Activated naive CD4-positive, alpha-beta T cell treated with anti-CD3 and anti-CD28 coated beads, Interleukin-2, amount 50 U/mL, for 72 hours (primary cell): ENCODE data around the gene RNF150. TPM values are rescaled to one million over a fixed set of nuclear protein-coding genes. Genes with fewer than 3 reads are reported as not detected.
"Not testable (repeated sequence)": the region's sequence is repeated elsewhere in the genome, so short reads cannot be mapped to it uniquely, and the experiment has no call there.

Experiments used
- ATAC-seq, 2 donors: fragments of 150-1000 bp; cut with Tn5 transposase; 2 replicates each; pipeline ENCODE4 v1.10.0; 2021; ENCODE audit warnings: mild to moderate bottlenecking in 2 of 2, moderate library complexity in 2 of 2
- DNase-seq, 2 donors: peaks; one replicate each; pipeline ENCODE4 v3.0.0; 2021 to 2022; ENCODE audit warnings: low spot score in 2 of 2
- H3K27ac Mint-ChIP-seq, 2 donors: one replicate each; pipeline ENCODE4 v1.8.0; 2022; ENCODE audit warnings: mild to moderate bottlenecking in 2 of 2, mixed read lengths in 2 of 2
- H3K36me3 Mint-ChIP-seq, 2 donors: one replicate each; pipeline ENCODE4 v1.8.0; 2022; ENCODE audit warnings: mixed read lengths in 2 of 2
- H3K9me3 Mint-ChIP-seq, 2 donors: one replicate each; pipeline ENCODE4 v1.8.0; 2022; ENCODE audit warnings: mixed read lengths in 2 of 2
- total RNA-seq, 2 donors: library from RNA; stranded (reverse); gene quantifications; one replicate each; pipeline ENCODE4 v1.2.3, GENCODE V29; 2022

Gene RNF150
- total RNA-seq, result under 1 TPM in 1 of 2 donors, not detected in 1; 0.08 TPM

DNA sequence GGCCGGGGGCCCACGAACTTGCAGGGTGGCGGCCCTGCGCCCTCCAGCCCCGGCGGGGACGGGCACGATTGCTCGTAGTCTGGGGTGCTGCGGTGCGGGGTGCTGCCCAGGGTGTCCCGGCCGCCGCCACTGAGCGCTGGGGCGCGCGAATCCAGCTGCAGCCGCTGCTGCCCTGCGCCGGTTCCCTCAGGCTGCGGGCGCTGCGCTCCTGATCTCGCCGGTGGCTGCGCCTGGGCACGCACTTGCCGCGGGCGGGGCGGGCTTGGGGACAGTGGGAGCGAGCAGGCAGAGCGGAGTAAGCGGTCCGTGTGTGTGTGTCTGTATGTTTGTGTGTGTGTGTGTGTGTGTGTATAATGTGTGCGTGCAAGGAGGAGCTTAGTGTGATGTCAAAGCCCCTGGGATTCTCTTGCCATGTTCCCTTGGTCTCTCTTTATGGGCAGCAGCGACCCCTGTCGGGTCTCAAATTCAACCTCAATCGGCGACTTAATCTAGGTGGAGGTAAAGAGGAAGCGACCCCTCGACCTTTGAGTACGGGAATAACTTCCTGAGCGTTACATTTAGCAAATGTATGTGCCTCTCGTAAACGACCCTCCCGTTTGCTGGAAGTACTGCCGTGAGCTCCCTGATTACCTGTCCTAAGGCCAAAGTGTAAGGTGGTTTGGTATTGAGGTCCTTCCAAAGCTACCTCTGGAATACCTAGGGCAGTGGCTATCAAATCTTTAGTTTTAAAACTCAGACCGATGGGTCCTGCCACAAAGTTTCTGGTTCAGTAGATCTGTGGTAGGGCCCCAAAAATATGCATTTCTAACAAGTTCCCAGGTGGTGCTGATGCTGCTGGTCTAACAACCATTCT is at the start of gene RNF150:
RNF150 (minus strand) TSS at position 324 of the 853 bp plus-strand sequence.
- ATAC-seq (peak; percentile 58 to 82), DNase-seq (peak in 1 of 2 donors; percentile 64)
- H3K9me3 Mint-ChIP-seq, result no peaks in the 10 kb centered on the region
- no peaks in the 10 kb centered on the region for H3K36me3 Mint-ChIP-seq
- H3K27ac Mint-ChIP-seq, result no peak within 1 kb of the TSS

DNA sequence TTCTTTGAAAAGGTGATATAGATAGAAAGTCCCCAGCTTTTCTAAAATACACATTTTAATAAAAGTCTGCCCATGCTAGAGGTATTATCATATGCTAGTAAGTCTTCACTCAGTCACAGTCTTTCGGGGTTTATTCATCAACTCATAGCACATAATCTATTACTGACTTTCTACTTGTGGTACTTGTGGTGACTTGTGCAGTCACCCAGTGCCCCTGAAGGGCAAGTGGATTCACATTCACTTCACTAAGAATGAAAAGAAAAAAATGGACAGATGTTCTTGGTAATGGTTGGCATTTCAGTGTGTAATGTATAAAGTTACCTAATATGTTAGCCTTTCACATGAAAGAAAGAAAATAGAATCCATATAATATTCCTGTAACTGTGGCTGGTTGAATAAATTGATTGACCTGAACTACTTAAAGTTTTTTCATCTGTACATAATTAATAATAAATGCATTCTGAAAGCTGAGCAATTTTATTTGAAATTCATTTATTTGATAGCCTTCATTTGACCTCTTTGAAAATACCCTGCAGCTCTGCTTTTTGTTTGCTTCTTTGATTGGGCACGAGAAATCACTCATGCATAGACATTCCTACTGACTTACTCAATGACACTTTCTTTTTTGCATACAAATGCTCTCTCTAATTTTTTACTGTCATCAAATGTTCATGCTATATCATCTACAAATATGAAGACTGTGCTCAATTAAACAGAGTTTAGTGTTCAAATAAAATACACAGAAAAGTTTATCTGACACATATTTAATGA is 47.9 kb upstream of the RNF150 start:
- ATAC-seq (no peak), DNase-seq (no peak)
- Mint-ChIP-seq H3K9me3 (peaks cover 0 to 8% of the 10 kb centered on the region in 2 donors), H3K27ac (no peak overlapping the region), H3K36me3 (no peaks in the 10 kb centered on the region)

DNA sequence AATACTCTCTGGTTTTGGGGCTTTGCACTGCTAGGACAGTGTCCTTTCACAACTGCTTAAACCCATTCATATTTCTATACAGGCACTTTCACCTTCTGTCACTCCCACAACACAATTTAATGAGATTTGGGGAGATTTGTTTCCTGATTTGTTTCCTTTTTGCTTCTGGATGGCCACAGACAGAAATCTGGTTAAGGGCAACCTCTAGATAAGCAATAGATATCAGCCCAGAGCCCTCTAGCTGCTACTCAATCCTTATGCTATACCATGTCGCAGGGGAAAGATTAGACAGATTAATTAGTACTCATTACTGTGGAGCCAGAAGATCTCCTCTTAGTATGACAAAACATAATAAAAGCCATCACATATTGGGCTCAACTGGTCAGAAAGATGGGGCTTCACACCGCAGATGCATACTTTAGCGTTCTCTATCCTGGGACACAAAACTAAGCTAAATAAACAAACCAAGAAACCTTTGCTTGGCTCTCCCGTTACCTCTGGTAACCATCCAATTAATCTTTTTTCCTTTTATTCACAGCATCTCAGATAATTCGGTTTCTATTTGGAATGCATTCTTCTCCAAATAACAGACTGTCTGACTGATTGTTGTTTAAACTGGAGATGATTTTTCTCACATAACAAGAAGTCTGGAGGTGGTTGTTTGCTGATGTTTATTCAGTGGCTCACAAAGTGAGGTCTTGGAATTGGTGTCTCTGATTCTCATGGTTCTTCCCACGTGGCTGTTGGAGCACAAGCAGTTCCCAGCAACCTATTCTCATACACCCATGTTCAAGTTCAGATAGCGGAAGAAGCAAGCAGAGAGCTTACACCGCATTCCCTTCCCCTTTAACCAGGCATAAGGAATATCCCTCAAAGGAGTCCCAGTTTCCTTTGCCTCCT is 46.5 kb upstream of the RNF150 start:
- no peak for DNase-seq
- H3K9me3 Mint-ChIP-seq, result peaks cover 0 to 3% of the 10 kb centered on the region in 2 donors
- no peak for ATAC-seq
- H3K36me3 Mint-ChIP-seq, result no peaks in the 10 kb centered on the region
- H3K27ac Mint-ChIP-seq, result no peak overlapping the region

- Mint-ChIP-seq H3K27ac (no peak overlapping the region), H3K36me3 (no peaks in the 10 kb centered on the region), H3K9me3 (no peaks in the 10 kb centered on the region)
- DNase-seq (no peak), ATAC-seq (no peak)
Measured at GRCh38 chr4:141177171-141177570, 43.9 kb upstream of the RNF150 start.

DNA sequence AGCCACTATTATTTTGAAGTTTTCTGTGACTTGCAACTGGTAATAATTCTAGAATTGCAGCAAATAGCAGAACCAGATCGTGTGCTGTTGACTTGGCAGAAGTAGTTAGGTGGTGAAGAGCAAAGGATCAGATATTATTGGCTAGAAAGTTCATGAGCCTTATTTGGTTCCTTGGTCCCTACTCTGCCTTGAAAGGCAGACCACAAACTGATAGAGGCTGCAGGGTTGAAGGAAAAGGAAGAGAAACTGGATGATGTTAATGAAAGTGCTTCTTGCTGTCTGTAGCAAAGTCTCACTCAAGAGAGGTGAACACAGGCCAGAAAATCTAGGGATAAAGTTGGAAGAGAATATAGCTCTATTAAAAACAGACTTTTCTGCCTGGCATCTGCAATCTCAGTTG is 41.2 kb upstream of the RNF150 start:
- ATAC-seq (no peak), DNase-seq (no peak)
- no peaks in the 10 kb centered on the region for H3K36me3 Mint-ChIP-seq
- H3K27ac Mint-ChIP-seq, result no peak overlapping the region
- no peaks in the 10 kb centered on the region for H3K9me3 Mint-ChIP-seq

DNA sequence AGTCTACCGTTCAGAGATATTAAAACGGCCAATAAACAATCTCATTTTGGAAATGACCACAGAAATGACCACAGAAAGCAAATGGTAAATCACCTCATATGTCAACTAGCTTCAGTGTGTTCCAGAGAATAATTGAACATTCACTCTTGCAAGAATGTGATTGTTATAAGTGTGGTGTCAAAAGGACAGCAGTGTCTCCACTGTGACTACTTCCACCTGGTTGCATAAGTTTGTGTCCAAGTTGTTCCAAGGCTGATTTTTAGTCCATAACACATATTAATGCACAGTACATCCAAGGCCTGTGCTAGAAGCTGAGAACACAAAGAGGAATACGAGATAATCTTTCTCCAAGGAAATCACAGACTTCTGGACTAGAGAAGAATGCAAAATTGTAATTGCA is 37.4 kb upstream of the RNF150 start:
- no peak overlapping the region for H3K27ac Mint-ChIP-seq
- ATAC-seq (no peak), DNase-seq (no peak)

DNA sequence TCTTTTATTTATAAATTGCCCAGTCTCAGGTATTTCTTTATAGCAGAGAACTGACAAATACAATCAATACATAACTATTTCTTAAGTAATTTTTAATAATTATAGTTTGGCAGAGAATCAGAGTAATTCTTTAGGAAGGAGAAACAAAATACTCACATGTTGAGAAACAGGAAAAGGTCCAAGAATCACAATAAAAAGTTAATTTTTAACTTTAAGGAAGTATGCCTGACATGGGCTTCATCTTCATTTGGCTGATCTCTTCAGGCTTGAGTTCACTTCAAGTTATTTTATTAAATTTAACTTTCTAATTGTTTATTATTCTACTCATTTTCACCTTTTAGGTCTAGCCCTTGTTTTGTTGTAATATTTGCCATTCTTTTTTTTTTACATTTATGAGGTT is 36.1 kb upstream of the RNF150 start:
- H3K36me3 Mint-ChIP-seq, result no peaks in the 10 kb centered on the region
- ATAC-seq, result no peak
- no peak for DNase-seq
- H3K27ac Mint-ChIP-seq, result no peak overlapping the region
- peaks cover 0 to 4% of the 10 kb centered on the region in 2 donors for H3K9me3 Mint-ChIP-seq

More for the DNA sequence above, 37.4 kb upstream of the RNF150 start:
- H3K36me3 Mint-ChIP-seq, result no peaks in the 10 kb centered on the region
- H3K9me3 Mint-ChIP-seq, result peaks cover 0 to 4% of the 10 kb centered on the region in 2 donors

DNA sequence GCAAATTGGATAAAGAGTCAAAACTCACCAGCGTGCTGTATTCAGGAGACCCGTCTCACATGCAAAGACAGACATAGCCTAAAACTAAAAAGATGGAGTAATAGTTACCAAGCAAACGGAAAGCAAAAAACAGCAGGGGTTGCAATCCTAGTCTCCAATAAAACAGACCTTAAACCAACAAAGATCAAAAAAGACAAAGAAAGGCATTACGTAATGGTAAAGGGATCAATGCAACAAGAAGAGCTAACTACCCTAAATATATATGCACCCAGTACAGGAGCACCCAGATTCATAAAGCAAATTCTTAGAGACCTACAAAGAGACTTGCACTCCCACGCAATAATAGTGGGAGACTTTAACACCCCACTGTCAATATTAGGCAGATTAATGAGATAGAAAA is 31.7 kb upstream of the RNF150 start:
- not testable (repeated sequence) for DNase-seq, H3K27ac Mint-ChIP-seq, ATAC-seq, H3K36me3 Mint-ChIP-seq
- peaks cover 0 to 12% of the 10 kb centered on the region in 2 donors for H3K9me3 Mint-ChIP-seq

DNA sequence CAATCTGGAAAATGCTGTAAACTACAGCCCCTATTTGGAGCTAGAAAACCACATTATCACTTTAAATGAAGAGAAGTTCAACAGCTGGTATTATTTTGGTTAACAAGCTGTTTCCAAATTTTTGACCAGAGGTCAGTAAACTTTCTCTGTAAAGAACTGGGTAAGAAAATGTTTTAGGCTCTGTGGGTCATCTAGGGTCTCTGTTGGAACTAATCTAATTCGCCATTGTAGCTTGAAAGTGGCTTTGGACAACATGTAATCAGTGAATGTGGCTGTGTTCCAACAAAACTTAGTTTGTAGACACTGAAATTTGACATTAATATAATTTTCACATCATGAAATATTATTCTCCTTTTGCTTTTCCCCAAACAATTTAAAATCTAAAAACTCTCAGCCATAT is 25.8 kb upstream of the RNF150 start:
- ATAC-seq (no peak), DNase-seq (no peak)
- no peak overlapping the region for H3K27ac Mint-ChIP-seq
- no peaks in the 10 kb centered on the region for H3K36me3 Mint-ChIP-seq
- H3K9me3 Mint-ChIP-seq, result peaks cover 0 to 8% of the 10 kb centered on the region in 2 donors

DNA sequence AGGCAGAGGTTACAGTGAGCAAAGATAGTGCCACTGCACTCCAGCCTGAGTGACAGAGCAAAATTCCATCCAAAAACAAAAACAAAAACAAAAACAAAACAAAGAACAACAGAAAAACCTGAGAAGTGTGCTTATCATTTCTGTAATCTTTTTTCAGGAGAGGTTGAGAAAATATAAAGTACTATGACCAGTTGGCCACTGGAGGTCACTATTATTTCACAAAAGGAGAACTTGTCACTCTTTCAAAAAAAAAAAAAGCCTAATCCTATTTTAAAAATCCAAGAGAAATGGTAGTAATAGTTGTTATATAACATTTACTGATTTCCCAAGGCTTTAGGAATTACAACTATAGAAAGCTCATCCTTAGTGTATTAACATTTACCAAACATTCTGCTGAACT is 24.9 kb upstream of the RNF150 start:
- DNase-seq (no peak), ATAC-seq (no peak)
- Mint-ChIP-seq H3K9me3 (peaks cover 0 to 8% of the 10 kb centered on the region in 2 donors), H3K27ac (no peak overlapping the region), H3K36me3 (no peaks in the 10 kb centered on the region)

DNA sequence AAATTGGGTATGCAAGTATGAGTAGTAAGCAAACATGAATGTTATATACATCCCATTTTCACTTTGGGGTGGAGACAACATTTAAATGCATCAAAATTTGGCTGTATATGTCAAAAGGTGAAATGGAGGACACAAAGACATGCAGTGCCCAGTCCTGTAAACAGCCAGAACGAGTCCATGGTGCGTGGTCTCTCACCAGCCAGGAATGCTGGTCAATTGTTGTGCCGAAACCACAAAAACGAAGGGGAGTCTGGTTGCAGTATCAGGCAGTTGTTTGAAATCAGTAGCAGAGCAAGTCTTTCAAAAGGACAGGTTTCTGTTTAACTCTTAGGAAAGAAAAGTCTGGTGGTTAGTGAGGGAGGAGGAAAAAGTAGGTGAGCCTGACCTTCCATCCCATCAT is 22.3 kb upstream of the RNF150 start:
- DNase-seq (no peak), ATAC-seq (no peak)
- H3K36me3 Mint-ChIP-seq, result no peaks in the 10 kb centered on the region
- H3K9me3 Mint-ChIP-seq, result peaks cover 0 to under 1% of the 10 kb centered on the region in 2 donors
- H3K27ac Mint-ChIP-seq, result no peak overlapping the region

DNA sequence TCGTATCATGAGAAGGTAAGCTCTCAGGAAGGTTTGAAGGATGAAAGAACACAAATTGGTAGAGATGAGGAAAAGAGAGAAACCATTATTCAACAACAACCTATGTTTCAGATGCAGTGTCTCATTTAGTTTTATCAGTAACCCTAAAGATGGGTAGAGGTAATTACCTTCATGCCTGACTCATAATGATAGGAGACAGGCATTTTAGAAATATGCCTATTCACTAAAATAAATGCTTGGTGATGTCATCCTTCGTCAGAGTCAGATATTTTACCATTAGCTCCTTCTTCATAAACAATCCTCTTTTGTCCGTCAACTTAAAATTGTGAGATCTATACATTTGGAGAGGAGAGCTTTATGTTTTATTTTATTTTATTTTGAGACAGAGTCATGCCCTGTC is 21.5 kb upstream of the RNF150 start:
- no peak overlapping the region for H3K27ac Mint-ChIP-seq
- ATAC-seq (no peak), DNase-seq (no peak)
- no peaks in the 10 kb centered on the region for H3K36me3 Mint-ChIP-seq
- H3K9me3 Mint-ChIP-seq, result no peaks in the 10 kb centered on the region

DNA sequence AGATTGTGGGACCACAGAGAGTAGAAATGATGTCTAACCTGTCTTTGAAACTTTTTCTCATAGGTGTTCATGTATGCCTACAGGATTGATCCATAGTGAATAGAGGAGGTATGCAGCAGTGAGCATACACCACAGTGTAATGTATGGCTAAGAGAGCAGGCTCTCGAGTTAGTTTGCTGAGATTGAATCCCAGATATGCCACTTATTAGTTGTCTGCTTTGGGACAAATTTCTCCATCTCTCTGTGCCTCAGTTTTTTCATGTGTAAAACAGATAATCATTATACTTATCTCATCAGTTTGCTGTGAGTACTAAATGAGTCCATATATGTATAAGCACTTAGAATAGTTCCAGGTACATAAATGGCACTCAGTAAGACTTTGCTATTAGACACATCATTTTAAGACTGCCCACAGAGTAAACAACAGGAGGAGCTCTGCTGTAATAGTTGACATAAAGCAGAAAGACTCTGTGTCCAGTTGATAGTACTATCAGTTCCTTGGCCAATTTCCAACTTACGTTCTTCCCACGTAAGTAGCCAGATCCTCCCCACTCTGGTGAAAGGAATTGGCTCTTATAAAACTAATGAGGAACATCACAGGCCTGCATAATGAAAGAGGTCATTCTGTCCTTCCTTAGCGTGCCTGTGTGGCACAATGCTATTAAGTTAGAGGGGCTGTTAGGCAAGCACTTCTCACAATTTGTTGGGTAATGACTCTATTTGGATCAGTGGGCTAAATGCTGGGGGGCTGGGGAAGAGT is 20.7 kb upstream of the RNF150 start:
- ATAC-seq, result no peak
- no peak overlapping the region for H3K27ac Mint-ChIP-seq
- no peak for DNase-seq
- H3K36me3 Mint-ChIP-seq, result no peaks in the 10 kb centered on the region
- no peaks in the 10 kb centered on the region for H3K9me3 Mint-ChIP-seq

GRCh38 chr4:141144207-141144606 is 10.9 kb upstream of the RNF150 start:
- Mint-ChIP-seq H3K27ac (no peak overlapping the region), H3K36me3 (no peaks in the 10 kb centered on the region), H3K9me3 (no peaks in the 10 kb centered on the region)
- ATAC-seq, result no peak
- no peak for DNase-seq

GRCh38 chr4:141142423-141142822 is 9.2 kb upstream of the RNF150 start:
- DNase-seq (no peak), ATAC-seq (peak in 1 of 2 donors; percentile 57)
- Mint-ChIP-seq H3K9me3 (no peaks in the 10 kb centered on the region), H3K27ac (no peak overlapping the region), H3K36me3 (no peaks in the 10 kb centered on the region)
